EH (cell line): ENCODE data around the gene TUBB4B.

Experiments
- DNase-seq: peaks from one replicate; pipeline ENCODE4 v3.0.0-alpha.2; 2015; ENCODE audit warnings: low read depth

Gene TUBB4B

DNA sequence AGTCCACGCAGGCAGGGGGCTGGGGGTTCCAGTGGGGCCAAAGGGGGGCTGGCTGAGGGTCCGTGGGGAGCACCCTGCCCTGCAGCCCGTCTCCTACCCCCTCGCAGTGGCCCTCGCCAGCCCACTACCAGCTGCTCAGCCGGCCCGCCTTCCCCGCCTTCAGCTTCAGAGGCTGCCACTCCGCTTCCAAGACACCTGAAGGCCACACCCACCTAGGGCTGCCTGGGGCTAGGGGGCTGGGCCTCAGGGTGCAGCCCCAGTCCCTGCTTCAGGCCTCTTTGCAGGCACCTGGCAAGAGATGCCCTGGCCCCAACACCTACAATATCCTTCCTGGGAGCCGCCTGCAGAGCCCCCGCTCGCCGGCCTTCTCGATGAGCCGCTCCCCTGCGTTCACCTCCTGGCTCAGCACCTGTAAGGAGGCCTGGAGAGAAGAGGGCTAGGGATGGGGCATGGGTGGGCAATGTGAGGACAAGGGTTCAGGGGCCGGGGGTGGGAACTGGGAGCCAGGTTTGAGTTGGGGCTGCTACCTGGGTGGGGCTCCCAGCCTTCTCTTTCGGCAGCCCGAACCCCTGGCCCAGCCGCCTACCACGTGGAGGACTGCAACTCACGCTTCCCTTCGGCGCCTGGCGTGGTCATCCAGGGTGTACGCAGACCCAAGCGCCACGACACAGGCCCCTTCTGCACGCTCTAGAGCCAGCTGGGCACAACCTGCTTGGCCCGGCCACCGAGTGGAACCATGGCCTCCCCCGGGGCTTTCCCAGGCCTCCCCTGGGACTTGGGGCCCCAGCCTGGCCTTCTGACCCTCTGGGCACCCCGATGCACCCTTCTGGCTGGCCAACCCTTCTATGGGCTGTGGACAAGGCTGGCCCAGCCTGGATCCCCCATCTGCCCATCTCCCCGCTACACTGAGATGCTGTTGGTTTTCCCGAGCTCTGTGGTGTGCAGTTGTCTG, 11.7 kb downstream of the TUBB4B start:
- no peak for DNase-seq

DNA sequence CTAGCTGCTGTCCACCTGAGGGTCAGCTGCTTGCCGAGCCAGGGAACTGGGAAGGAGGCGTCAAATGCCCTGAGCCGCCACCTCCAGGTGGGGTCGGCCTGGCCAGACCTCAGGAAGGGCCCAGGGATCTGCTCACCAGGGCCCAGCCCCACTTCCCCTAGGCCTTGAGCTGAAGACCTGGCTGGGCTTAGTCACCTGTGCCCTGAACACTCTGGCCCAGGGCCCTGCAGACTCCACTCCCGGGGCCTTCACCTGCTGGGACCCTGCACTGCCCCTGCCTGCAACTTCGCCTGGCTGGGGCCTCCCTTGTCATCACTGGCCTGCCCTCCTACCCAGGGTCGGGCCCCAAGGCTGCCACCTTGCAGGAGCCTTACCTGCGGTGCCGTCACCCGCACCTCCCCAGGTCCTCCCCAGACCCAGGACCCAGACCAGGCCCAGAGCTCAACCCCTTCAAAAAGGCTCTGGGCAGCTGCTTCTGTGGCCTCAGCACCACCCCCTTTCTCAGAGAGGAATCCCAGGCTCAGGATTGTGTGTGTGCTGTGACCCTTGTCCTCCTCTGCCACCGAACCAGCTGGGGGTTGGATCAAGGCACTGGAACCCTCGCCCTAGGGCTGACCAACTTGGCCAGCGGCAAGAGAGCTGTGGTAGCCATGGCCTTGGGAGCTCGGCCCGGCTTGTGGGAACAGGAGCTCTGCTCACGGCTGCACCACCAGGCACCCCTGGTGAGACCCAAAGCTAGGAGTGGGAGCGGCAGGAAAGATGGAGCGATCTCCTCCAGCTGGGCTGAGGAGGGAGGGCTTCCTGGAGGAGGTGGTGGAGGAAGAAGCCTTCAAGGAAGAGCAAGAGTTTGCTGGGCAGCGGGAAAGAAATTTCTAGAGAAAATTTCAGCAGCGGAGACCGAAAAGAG, 12.9 kb downstream of the TUBB4B start:
- DNase-seq, result peak; percentile 21

DNA sequence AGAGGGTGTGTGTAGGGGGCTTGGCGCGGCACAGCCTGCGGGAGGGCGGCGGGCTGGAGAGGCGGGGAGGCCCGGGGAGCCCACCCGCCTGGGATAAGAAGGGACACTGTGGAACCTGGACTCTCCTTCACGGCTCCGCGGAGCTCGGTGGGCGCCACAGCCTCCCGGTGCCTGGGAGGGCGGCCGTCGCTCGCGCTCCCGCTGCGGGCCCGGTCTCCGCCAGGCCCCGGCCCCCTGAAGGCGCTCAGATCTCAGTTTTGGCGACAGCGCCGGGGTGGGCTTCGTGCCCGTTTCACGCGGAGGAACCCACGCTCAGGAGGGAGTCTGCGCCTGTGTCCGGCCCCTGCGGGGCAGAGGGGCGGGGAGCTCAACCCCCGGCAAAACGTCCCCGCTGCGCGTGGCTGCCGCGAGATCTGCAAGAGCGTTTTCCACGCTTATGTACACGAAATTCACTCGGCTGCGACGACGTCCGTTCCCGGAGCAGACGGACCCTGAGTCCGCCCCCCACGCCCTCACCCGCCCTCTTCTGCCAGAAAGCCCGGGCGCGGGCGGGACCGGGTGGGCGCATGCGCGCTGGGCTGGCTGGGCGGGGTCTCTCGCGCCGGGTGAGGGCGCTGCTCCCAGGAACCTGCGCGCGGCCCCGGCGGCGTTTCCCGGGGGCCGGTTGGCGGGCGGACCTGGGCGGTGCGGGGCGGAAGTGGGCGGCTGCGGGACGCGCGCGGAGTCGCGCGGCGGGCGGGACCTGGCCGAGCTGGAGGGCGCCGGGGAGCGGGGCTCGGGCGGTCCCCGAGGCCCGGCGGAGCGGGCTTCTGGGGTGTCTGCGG, 13.7 kb downstream of the TUBB4B start, which contains the start of gene NELFB:
TSS of gene NELFB (plus strand) at position 704 of the 824 bp plus-strand sequence.
- peak; percentile 88 for DNase-seq

DNA sequence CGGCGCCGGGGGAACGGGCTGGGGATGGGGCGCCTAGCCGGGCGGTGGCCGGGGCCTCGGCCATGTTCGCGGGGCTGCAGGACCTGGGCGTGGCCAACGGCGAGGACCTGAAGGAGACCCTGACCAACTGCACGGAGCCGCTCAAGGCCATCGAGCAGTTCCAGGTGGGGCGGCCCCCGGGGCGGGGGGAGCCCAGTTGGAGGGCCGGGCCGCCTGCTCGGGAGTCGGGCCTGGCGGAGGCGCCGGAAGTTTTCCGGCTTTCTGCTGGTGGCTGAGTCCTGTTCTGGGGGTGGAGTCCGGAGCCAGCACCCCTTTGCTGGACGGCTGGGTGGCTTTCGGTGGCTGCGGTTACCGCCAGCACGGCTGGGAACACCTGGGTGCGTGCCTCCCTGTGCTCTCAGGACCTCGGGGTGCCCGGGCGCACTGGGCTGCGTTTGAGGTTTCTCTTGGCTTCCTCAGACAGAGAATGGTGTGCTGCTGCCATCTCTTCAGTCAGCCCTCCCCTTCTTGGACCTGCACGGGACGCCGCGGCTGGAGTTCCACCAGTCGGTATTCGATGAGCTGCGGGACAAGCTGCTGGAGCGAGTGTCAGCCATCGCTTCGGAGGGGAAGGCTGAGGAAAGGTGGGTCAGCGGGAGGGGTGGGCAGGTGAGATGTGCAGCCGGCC, 14.5 kb downstream of the TUBB4B start:
- DNase-seq, result peak; percentile 50

DNA sequence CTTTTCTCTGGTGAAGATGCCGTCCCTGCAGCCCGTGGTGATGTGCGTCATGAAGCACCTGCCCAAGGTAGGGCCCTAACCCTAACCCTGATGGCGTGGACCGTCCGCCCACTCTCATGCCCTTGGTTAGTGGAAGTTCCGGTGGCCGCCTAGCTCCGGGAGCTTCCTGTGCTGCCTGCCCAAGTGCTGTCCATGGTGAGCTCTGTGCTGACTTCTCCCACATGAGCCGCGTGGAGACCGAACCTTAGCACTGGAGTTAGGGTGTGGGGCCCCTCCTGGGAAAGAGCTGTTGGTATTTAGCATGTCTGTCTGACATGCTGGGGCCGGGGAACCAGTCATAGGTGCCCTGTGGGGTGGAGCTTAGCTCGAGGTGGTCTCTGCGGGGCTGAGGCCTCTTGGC, 15.3 kb downstream of the TUBB4B start:
- DNase-seq, result no peak

- no peak for DNase-seq
Observed at GRCh38 chr9:137256856-137257255, 15.8 kb downstream of the TUBB4B start.

DNA sequence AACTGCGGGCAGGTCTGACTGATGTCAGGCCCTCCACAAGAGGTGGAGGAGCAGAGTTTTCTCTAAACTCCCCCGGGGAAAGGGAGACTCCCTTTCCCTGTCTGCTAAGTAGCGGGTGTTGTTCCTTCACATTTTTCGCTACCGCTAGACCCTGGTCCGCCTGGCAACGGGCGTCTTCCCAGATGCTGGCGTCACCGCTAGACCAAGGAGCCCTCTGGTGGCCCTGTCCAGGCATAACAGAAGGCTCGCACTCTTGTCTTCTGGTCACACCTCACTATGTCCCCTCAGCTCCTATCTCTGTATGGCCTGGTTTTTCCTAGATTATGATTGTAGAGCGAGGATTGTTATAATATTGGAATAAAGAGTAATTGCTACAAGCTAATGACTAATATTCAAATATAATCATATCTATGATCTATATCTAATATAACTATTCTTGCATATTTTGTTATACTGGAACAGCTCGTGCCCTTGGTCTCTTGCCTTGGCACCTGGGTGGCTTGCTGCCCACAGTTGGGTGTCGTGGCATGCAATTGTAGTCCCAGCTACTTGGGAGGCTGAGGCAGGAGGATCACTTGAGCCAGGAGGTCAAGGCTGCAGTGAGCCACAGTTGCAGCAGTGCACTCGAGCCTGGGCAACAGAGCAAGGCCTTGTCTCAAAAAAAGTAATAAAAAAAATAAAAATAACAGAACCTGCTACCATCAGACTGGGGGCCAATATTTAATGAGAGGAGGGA, 21.3 kb downstream of the TUBB4B start:
- peak; percentile 54 for DNase-seq

- no peak for DNase-seq
Observed at GRCh38 chr9:137262909-137263285, 21.8 kb downstream of the TUBB4B start.

DNA sequence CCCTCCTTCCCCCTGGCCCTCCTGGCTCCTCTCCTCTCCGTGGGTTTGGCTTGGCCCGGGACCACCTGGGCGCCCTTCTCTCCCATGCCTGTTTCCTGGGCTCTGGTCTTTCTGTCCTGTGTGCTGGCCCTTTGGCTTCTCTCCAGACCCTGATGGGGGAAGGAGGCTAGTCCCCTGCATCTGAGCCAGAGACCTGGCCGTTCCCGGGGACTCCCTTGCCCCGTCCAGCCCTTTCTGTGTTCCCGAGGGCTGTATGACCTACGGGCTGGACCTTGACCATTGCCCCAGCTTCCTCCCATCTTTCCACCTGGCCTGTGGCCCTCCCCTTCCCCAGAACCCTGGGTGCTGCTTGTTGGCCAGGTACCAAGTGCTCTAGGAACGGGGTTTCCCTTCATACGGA, 22.4 kb downstream of the TUBB4B start:
- DNase-seq, result no peak

GRCh38 chr9:137264067-137264466, 23.0 kb downstream of the TUBB4B start:
- no peak for DNase-seq

DNA sequence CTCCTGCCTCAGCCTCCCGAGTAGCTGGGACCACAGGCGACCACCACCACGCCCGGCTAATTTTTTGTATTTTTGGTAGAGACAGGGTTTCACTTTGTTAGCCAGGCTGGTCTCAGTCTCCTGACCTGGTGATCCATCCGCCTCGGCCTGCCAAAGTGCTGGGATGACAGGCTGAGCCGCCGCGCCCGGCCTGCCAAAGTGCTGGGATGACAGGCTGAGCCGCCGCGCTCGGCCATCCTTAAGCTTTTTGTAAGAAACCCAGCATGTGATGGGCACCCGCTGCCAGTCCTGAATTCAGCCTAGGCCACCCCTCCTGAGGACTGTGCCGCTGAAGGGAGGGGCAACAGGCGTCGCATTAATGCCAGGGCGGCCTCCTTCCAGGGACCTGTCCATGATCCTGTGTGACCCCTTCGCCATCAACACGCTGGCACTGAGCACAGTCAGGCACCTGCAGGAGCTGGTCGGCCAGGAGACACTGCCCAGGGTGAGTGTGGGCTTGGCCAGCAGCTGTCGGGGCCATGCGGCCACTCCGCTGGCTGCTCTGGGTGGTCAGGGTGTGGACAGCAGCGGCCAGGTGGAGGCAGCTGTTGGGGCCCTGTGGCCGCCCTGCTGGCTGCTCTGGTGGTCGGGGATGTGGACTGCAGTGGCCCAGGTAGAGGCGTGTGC, 24.5 kb downstream of the TUBB4B start:
- no peak for DNase-seq

GRCh38 chr9:137266162-137266527, 25.1 kb downstream of the TUBB4B start:
- no peak for DNase-seq

- DNase-seq, result no peak
Observed at GRCh38 chr9:137266585-137267453, 25.7 kb downstream of the TUBB4B start.

- DNase-seq, result no peak
Observed at GRCh38 chr9:137267933-137268355, 26.9 kb downstream of the TUBB4B start.

GRCh38 chr9:137268538-137269201, 27.6 kb downstream of the TUBB4B start:
- DNase-seq, result no peak

GRCh38 chr9:137269231-137269772, 28.2 kb downstream of the TUBB4B start:
- DNase-seq, result peak; percentile 89

DNA sequence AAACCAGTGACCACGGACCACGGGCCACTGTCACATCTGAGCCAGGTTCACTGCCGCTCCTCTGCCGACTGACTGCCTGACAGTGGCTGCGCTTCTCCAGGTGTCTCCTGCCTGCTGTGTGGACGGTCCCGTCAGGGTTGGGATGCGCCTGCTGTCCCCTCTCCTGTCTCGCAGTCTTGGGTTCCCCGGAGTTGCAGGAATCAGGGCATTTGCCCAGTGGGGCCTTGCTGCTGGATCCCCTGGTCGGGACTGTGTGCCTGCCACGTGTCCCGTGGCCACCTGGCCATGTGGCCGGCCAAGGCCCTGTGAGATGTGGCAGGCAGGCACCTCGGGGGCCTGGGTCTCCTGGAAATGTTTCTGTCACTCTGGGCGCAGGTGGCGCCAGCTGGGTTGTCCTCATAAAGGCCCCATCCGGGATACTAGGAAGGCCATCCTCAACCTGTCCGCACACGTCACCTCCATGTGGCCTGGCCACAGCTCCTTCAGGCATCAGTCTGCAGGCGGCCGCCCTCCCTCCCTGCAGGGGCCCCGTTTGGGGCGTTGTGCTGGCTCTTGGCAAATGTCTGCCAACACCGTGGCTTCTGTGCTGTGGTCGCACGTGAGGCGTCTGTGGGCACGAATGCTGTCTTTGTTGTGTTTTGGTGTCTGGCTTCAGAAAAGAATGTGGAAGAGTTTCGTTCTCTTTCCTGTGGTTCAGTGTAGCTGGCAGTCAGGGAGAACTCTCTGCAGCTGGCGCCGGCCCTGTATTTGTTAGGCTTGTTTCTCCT, 30.0 kb downstream of the TUBB4B start:
- no peak for DNase-seq
